ENCODE results near the gene SECISBP2L. TPM values are rescaled to one million over a fixed set of nuclear protein-coding genes. Genes with fewer than 3 reads are reported as not detected.

The SECISBP2L gene, protein sequence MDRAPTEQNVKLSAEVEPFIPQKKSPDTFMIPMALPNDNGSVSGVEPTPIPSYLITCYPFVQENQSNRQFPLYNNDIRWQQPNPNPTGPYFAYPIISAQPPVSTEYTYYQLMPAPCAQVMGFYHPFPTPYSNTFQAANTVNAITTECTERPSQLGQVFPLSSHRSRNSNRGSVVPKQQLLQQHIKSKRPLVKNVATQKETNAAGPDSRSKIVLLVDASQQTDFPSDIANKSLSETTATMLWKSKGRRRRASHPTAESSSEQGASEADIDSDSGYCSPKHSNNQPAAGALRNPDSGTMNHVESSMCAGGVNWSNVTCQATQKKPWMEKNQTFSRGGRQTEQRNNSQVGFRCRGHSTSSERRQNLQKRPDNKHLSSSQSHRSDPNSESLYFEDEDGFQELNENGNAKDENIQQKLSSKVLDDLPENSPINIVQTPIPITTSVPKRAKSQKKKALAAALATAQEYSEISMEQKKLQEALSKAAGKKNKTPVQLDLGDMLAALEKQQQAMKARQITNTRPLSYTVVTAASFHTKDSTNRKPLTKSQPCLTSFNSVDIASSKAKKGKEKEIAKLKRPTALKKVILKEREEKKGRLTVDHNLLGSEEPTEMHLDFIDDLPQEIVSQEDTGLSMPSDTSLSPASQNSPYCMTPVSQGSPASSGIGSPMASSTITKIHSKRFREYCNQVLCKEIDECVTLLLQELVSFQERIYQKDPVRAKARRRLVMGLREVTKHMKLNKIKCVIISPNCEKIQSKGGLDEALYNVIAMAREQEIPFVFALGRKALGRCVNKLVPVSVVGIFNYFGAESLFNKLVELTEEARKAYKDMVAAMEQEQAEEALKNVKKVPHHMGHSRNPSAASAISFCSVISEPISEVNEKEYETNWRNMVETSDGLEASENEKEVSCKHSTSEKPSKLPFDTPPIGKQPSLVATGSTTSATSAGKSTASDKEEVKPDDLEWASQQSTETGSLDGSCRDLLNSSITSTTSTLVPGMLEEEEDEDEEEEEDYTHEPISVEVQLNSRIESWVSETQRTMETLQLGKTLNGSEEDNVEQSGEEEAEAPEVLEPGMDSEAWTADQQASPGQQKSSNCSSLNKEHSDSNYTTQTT
- 5.5 to 8.6 TPM (median 7.3 TPM) in 5 replicates for total RNA-seq (2022; extraction: Qiagen RNA extraction)

DNA sequence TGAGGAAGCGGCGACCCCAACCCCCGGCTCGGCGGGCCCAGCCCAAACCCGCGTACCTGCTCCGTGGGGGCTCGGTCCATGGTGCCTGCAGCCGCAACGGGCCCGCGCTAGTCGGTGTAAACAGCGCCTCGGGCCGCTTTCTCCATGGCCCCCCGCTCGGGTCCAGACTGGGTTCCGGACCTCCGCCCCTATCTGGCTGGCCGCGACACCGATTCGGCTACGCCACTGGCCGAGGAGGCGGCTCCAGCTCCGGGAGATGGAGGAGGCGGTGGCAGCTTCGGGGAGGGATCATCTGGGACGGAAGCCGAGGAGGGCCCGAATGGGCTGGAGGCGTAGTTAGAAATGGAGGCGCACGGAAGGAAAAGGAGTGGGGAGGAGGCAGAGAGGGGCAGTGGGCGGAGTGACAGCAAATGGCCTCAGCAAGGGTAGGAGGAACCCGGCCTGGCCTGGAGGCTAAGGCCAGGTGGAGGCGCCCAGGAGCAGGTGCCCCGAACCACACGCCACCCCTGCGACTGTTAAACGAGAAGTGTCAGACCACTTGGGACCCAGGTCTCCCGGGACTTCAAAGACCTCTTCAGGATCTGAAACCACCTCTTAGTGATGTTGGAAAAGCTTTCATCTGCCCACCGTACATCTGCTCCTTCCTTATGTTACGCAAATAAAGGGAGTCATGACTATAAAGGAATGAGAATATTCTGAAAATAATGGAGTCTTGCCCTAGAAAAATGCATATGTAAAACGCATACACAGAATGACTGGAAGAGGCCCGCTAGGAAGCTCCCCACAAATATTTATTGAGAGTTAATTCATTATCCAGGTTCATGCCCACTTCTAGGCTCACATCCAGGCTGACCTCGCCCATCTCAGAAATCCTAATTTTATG lies at the start of gene SECISBP2L:
Gene SECISBP2L, minus strand, starts transcription at position 227 of the 883 bp plus-strand sequence. Its CDS starts 147 bp downstream, at position 80.

DNA sequence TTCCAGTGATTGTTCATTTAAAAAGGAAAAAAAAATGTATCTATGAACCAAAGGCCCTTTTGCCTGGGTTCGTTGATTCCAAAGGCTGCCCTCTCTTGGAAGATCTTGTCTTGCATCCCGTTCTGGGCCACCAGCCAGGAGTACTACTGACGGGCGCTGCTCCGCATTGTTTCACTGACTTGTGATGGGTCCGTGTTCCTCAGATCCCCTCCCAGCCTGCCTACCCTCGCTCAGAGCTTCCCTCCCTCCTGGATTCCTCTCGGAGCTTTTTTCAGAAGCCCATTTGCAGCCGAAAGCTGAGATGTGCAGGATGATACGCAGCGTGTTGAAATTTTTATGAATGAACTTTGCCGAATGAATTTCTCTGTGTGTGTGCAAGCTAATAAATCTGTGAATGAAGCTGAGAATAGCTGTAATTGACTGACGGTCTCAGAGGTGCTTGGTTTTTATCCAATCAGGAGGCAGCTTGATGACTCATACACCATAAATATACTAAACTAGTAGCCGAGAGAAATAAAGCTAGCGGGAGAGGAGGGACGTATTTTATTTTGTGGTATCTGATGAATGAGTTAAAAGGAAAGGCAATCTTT lies 82.6 kb downstream of the SECISBP2L start, which contains the start of gene SHC4:
Gene SHC4, minus strand, starts transcription at position 396 of the 590 bp plus-strand sequence. CDS start 904 bp downstream, outside the sequence.

Other genes with a start within 250 kb of the SECISBP2L start
- 2.9 to 4.5 TPM (median 4.1 TPM) in 5 replicates for gene CEP152, start 235.4 kb downstream of the SECISBP2L start, total RNA-seq (2022; extraction: Qiagen RNA extraction)
- 98.8 to 141 TPM (median 109 TPM) in 5 replicates for gene EID1, start 168.3 kb downstream of the SECISBP2L start, total RNA-seq (2022; extraction: Qiagen RNA extraction)
- gene SHC4, start 82.5 kb downstream of the SECISBP2L start, total RNA-seq (2022; extraction: Qiagen RNA extraction) = 0.83 to 1.5 TPM (median 0.89 TPM) in 5 replicates
- 55.3 to 107 TPM (median 58.0 TPM) in 5 replicates for gene COPS2, start 109.2 kb upstream of the SECISBP2L start, total RNA-seq (2022; extraction: Qiagen RNA extraction)
- 19.5 to 26.3 TPM (median 20.8 TPM) in 5 replicates for gene GALK2, start 123.8 kb upstream of the SECISBP2L start, total RNA-seq (2022; extraction: Qiagen RNA extraction)